Mesendoderm (in vitro differentiated cells): Measurements from ENCODE around the gene DBH.

Experiments used
- DNase-seq: peaks from one replicate; pipeline ENCODE4 v3.0.0; 2013
- H2AK5ac ChIP-seq: 2 replicates; pipeline ENCODE4 v1.6.1; 2013; ENCODE audit warnings: low read length, inconsistent platforms
- H2BK120ac ChIP-seq: 2 replicates; pipeline ENCODE4 v1.6.1; 2013; ENCODE audit warnings: low read depth, mild to moderate bottlenecking, low read length, moderate library complexity, mixed read lengths
- H2BK15ac ChIP-seq: replicated peaks from 2 replicates; pipeline ENCODE4 v1.6.1; 2013; ENCODE audit warnings: low read depth, mild to moderate bottlenecking, moderate library complexity
- H2BK5ac ChIP-seq: 2 replicates; pipeline ENCODE4 v1.6.1; 2013; ENCODE audit warnings: low read length, inconsistent platforms
- H3K18ac ChIP-seq: 2 replicates; pipeline ENCODE4 v1.6.1; 2013; ENCODE audit warnings: mild to moderate bottlenecking, low read length, mixed read lengths
- H3K23ac ChIP-seq: one replicate; pipeline ENCODE4 v1.6.1; 2013; ENCODE audit warnings: low read length
- H3K27ac ChIP-seq: 2 replicates; pipeline ENCODE4 v1.5.1; 2013; ENCODE audit warnings: low read depth, mild to moderate bottlenecking, inconsistent platforms, low read length, moderate library complexity
- H3K27me3 ChIP-seq: 2 replicates; pipeline ENCODE4 v1.6.1; 2013; ENCODE audit warnings: low read length, control low read depth, mild to moderate bottlenecking, inconsistent platforms; ENCODE audit not compliant: insufficient read depth, poor library complexity
- H3K36me3 ChIP-seq: 2 replicates; pipeline ENCODE4 v1.6.1; 2013; ENCODE audit warnings: low read length, inconsistent platforms; ENCODE audit not compliant: control insufficient read depth, insufficient read depth
- H3K4ac ChIP-seq: one replicate; pipeline ENCODE4 v1.6.1; 2013; ENCODE audit warnings: low read depth, mild to moderate bottlenecking, low read length, moderate library complexity
- H3K4me1 ChIP-seq: 2 replicates; pipeline ENCODE4 v1.6.1; 2013; ENCODE audit warnings: low read depth, low read length, inconsistent platforms; ENCODE audit not compliant: control insufficient read depth
- H3K4me2 ChIP-seq: 2 replicates; pipeline ENCODE4 v1.6.1; 2013; ENCODE audit warnings: low read length
- H3K4me3 ChIP-seq: 2 replicates; pipeline ENCODE4 v1.5.1; 2013; ENCODE audit warnings: mild to moderate bottlenecking, low read length
- H3K56ac ChIP-seq: one replicate; pipeline ENCODE4 v1.6.1; 2013; ENCODE audit warnings: low read length
- H3K79me1 ChIP-seq: 2 replicates; pipeline ENCODE4 v1.6.1; 2013; ENCODE audit warnings: low read length, inconsistent platforms
- H3K79me2 ChIP-seq: 2 replicates; pipeline ENCODE4 v1.6.1; 2013; ENCODE audit warnings: mild to moderate bottlenecking, low read length; ENCODE audit not compliant: control insufficient read depth, insufficient read depth
- H3K9ac ChIP-seq: 2 replicates; pipeline ENCODE4 v1.6.1; 2013; ENCODE audit warnings: low read length, inconsistent platforms
- H4K5ac ChIP-seq: one replicate; pipeline ENCODE4 v1.6.1; 2013; ENCODE audit warnings: low read length
- H4K8ac ChIP-seq: one replicate; pipeline ENCODE4 v1.6.1; 2013; ENCODE audit warnings: low read depth, mild to moderate bottlenecking, control low read depth, low read length, moderate library complexity
- WGBS: extraction: QIAGEN DNeasy Blood & Tissue Kit; methylation state at CpG from one replicate; pipeline ENCODE4 v1.1.7; 2013; ENCODE audit warnings: low lambda C conversion rate, missing lambda C conversion rate; ENCODE audit not compliant: insufficient coverage; ENCODE audit errors: extremely low coverage; 5-methylcytosine and 5-hydroxymethylcytosine counted together

DBH gene

DNA sequence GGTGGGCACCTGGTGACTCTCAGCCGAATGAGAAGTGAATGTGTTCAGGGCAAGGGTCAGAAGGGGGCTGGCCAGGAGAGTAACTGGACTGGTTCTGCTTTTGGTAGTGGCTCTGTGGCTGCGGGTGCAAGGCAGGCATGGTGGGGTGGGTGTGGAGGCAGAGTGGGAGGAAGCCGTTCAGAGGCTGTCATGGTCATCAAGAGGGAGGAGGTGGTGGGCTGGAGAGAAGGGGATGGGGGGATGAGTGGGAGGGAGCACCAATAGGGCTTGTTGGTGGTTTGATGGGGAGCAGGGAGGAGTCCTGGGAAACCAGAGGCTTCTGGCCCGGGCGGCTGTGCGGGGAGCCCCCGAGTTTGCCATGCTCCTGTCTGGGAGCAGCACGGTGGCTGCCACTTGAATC lies 40.3 kb upstream of the DBH start:
- WGBS = no CpG with 5 or more reads among the region's 8 CpGs
- H3K4ac ChIP-seq = no peak overlapping the region
- no peaks in the 10 kb centered on the region for H3K79me1 ChIP-seq

GRCh38 chr9:133597316-133597957 lies 38.7 kb upstream of the DBH start:
- Histone ChIP-seq H3K4me1 (no peaks in the 10 kb centered on the region), H3K4ac (no peak overlapping the region), H4K5ac (no peak overlapping the region), H3K23ac (no peak overlapping the region), H3K36me3 (no peaks in the 10 kb centered on the region), H2BK15ac (no peak overlapping the region), H3K27ac (no peak overlapping the region), H2BK120ac (no peak overlapping the region), H3K18ac (no peak overlapping the region), H2AK5ac (no peak overlapping the region), H3K79me2 (no peaks in the 10 kb centered on the region), H3K4me3 (no peak overlapping the region), H3K27me3 (no peaks in the 10 kb centered on the region), H3K4me2 (no peak overlapping the region), H3K56ac (no peak overlapping the region), H4K8ac (no peak overlapping the region), H3K9ac (no peak overlapping the region), H3K79me1 (no peaks in the 10 kb centered on the region), H2BK5ac (no peak overlapping the region)
- no CpG with 5 or more reads among the region's 7 CpGs for WGBS
- DNase-seq = peak; percentile 69

More for the DNA sequence above, 40.3 kb upstream of the DBH start:
- H3K79me2 ChIP-seq = no peaks in the 10 kb centered on the region
- DNase-seq = no peak
- no peak overlapping the region for H2AK5ac ChIP-seq
- no peak overlapping the region for H2BK5ac ChIP-seq
- H2BK15ac ChIP-seq = no peak overlapping the region
- H3K27me3 ChIP-seq = no peaks in the 10 kb centered on the region
- H3K4me2 ChIP-seq = no peak overlapping the region
- H3K23ac ChIP-seq = no peak overlapping the region
- H3K18ac ChIP-seq = no peak overlapping the region
- no peak overlapping the region for H2BK120ac ChIP-seq
- H4K8ac ChIP-seq = no peak overlapping the region
- H3K4me3 ChIP-seq = no peak overlapping the region
- H3K36me3 ChIP-seq = no peaks in the 10 kb centered on the region
- H4K5ac ChIP-seq = no peak overlapping the region
- H3K9ac ChIP-seq = no peak overlapping the region
- no peak overlapping the region for H3K56ac ChIP-seq
- no peaks in the 10 kb centered on the region for H3K4me1 ChIP-seq
- H3K27ac ChIP-seq = no peak overlapping the region

DNA sequence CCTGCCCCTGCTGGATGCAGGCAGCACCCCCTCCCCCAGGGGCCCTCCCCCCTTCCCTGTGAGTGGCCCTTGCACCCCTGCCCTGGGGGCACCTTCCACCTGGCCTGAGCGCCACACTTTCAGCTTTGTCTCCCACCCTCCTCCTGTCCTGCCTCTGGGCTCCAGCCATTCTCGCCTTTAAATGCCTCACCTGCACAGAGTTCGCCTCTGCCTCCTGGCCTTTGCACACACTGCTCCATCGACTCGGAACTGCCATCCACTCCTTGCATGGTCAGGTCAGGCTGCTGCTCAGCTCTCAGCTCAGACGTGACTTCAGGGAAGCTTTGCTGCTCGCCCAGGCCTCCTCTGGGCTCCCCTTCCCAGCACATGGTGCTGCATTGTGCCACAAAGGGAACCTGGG lies 37.2 kb upstream of the DBH start:
- Histone ChIP-seq H3K4ac (no peak overlapping the region), H3K23ac (no peak overlapping the region), H3K4me1 (no peaks in the 10 kb centered on the region), H3K56ac (no peak overlapping the region), H4K8ac (no peak overlapping the region), H3K27ac (no peak overlapping the region), H2BK15ac (no peak overlapping the region), H3K36me3 (no peaks in the 10 kb centered on the region), H3K18ac (no peak overlapping the region), H4K5ac (no peak overlapping the region), H2AK5ac (no peak overlapping the region), H2BK5ac (no peak overlapping the region), H3K79me2 (no peaks in the 10 kb centered on the region), H3K79me1 (no peaks in the 10 kb centered on the region), H3K27me3 (no peaks in the 10 kb centered on the region), H3K9ac (no peak overlapping the region), H2BK120ac (no peak overlapping the region), H3K4me3 (no peak overlapping the region), H3K4me2 (no peak overlapping the region)
- DNase-seq = no peak
- WGBS = no CpG with 5 or more reads among the region's 7 CpGs

- Histone ChIP-seq H3K9ac (no peak overlapping the region), H3K4ac (no peak overlapping the region), H2AK5ac (no peak overlapping the region), H2BK15ac (no peak overlapping the region), H3K27me3 (no peaks in the 10 kb centered on the region), H3K4me1 (no peaks in the 10 kb centered on the region), H3K23ac (no peak overlapping the region), H3K79me2 (no peaks in the 10 kb centered on the region), H3K18ac (no peak overlapping the region), H3K27ac (no peak overlapping the region), H3K4me2 (no peak overlapping the region), H2BK120ac (no peak overlapping the region), H3K79me1 (no peaks in the 10 kb centered on the region), H3K56ac (no peak overlapping the region), H4K8ac (no peak overlapping the region), H4K5ac (no peak overlapping the region), H2BK5ac (no peak overlapping the region), H3K36me3 (no peaks in the 10 kb centered on the region), H3K4me3 (no peak overlapping the region)
- no CpG with 5 or more reads among the region's 6 CpGs for WGBS
- no peak for DNase-seq
Observed at GRCh38 chr9:133599470-133600173, 36.5 kb upstream of the DBH start.

GRCh38 chr9:133600739-133601138 lies 35.4 kb upstream of the DBH start:
- WGBS = no CpG with 5 or more reads among the region's 7 CpGs
- no peak overlapping the region for H3K4me2 ChIP-seq
- H3K27me3 ChIP-seq = no peaks in the 10 kb centered on the region
- H3K4me3 ChIP-seq = no peak overlapping the region
- no peak overlapping the region for H3K4ac ChIP-seq
- no peak overlapping the region for H3K9ac ChIP-seq
- no peak overlapping the region for H2AK5ac ChIP-seq
- no peaks in the 10 kb centered on the region for H3K79me1 ChIP-seq
- no peak overlapping the region for H3K56ac ChIP-seq
- no peak overlapping the region for H2BK5ac ChIP-seq
- no peak for DNase-seq
- no peaks in the 10 kb centered on the region for H3K4me1 ChIP-seq
- no peaks in the 10 kb centered on the region for H3K79me2 ChIP-seq
- H4K5ac ChIP-seq = no peak overlapping the region
- H3K23ac ChIP-seq = no peak overlapping the region
- no peaks in the 10 kb centered on the region for H3K36me3 ChIP-seq
- no peak overlapping the region for H3K27ac ChIP-seq
- no peak overlapping the region for H4K8ac ChIP-seq
- H3K18ac ChIP-seq = no peak overlapping the region
- no peak overlapping the region for H2BK15ac ChIP-seq
- no peak overlapping the region for H2BK120ac ChIP-seq
